H1 (cell line): Measurements from ENCODE around the gene ZNF565. TPM values are rescaled to one million over a fixed set of nuclear protein-coding genes. Genes with fewer than 3 reads are reported as not detected.

ENCODE experiments used
- CTCF ChIA-PET: fragments of 300-600 bp; sonication (Branson Sonifier 250); formaldehyde crosslinking; loops from one replicate; lab custom pipeline; 2021; ENCODE audit not compliant: partially characterized antibody; lab: Charles Lee
- POLR2A ChIA-PET: fragments of 300-600 bp; sonication (Branson Sonifier 250); formaldehyde crosslinking; loops from one replicate; lab custom pipeline; 2021; ENCODE audit warnings: inconsistent platforms; ENCODE audit not compliant: partially characterized antibody; lab: Charles Lee
- DNase-seq, 2 experiments: peaks; one replicate each; pipeline versions ENCODE4 v3.0.0 to v3.0.0-alpha.2; 2010 to 2022; ENCODE audit warnings: low spot score in 2 of 2, low read depth in 1 of 2, mixed read lengths in 1 of 2
- FAIRE-seq: peaks from 2 replicates; lab custom pipeline; 2011; peaks lifted over from hg19 to GRCh38; lab: Jason Lieb, UNC
- H2AFZ ChIP-seq: 2 replicates; pipeline ENCODE4 v1.8.1; 2012; ENCODE audit warnings: low read length, inconsistent platforms
- H2AK5ac ChIP-seq: 2 replicates; pipeline ENCODE4 v1.6.1; 2013; ENCODE audit warnings: low read depth, low read length
- H2BK120ac ChIP-seq: replicated peaks from 2 replicates; pipeline ENCODE3; 2013; ENCODE audit warnings: low read depth, low read length, inconsistent platforms
- H2BK12ac ChIP-seq: 2 replicates; pipeline ENCODE4 v1.6.1; 2013; ENCODE audit warnings: low read depth, low read length
- H2BK15ac ChIP-seq: 2 replicates; pipeline ENCODE4 v1.6.1; 2013; ENCODE audit warnings: low read length
- H2BK20ac ChIP-seq: 2 replicates; pipeline ENCODE4 v1.6.1; 2013; ENCODE audit warnings: low read length
- H2BK5ac ChIP-seq: 2 replicates; pipeline ENCODE4 v1.6.1; 2013; ENCODE audit warnings: low read depth, low read length
- H3K14ac ChIP-seq: 2 replicates; pipeline ENCODE4 v1.6.1; 2013; ENCODE audit warnings: inconsistent platforms; ENCODE audit not compliant: insufficient read length
- H3K18ac ChIP-seq: 2 replicates; pipeline ENCODE4 v1.6.1; 2013; ENCODE audit warnings: low read length; ENCODE audit errors: extremely low read depth
- H3K23ac ChIP-seq: 2 replicates; pipeline ENCODE4 v1.6.1; 2013; ENCODE audit warnings: inconsistent platforms; ENCODE audit not compliant: insufficient read length
- H3K23me2 ChIP-seq: 2 replicates; pipeline ENCODE4 v1.6.1; 2013; ENCODE audit warnings: low read depth, low read length
- H3K27ac ChIP-seq: 2 replicates; pipeline ENCODE4 v1.6.1; 2011; ENCODE audit warnings: low read depth, low read length, inconsistent platforms
- H3K27me3 ChIP-seq, 4 experiments: replicated peaks in 1 of 4; 1 replicate in 1 of 4; 2 replicates in 3 of 4; pipeline versions ENCODE4 v1.6.1 to v1.8.1; 2011 to 2013; ENCODE audit warnings: low read length in 3 of 4, mild to moderate bottlenecking in 3 of 4, inconsistent platforms in 2 of 4, mixed read lengths in 2 of 4, moderate library complexity in 1 of 4; ENCODE audit not compliant: control insufficient read depth in 3 of 4, insufficient read depth in 3 of 4; ENCODE audit errors: extremely low read depth in 1 of 4
- H3K36me3 ChIP-seq, 4 experiments: 2 replicates each; pipeline versions ENCODE4 v1.6.1 to v1.8.1; 2011 to 2013; ENCODE audit warnings: mild to moderate bottlenecking in 4 of 4, low read length in 3 of 4, moderate library complexity in 2 of 4, control low read depth in 1 of 4, inconsistent platforms in 1 of 4; ENCODE audit not compliant: insufficient read depth in 4 of 4, control insufficient read depth in 2 of 4
- H3K4ac ChIP-seq: replicated peaks from 2 replicates; pipeline ENCODE3; 2013; ENCODE audit warnings: low read length, low read depth, mixed read lengths, inconsistent platforms; ENCODE audit not compliant: insufficient read length
- H3K4me1 ChIP-seq, 4 experiments: replicated peaks in 1 of 4; 1 replicate in 1 of 4; 2 replicates in 3 of 4; pipeline versions ENCODE4 v1.6.1 to v1.8.1; 2011 to 2013; ENCODE audit warnings: low read length in 3 of 4, inconsistent platforms in 2 of 4, mixed read lengths in 1 of 4; ENCODE audit not compliant: insufficient read depth in 4 of 4, control insufficient read depth in 3 of 4
- H3K4me2 ChIP-seq, 2 experiments: 2 replicates each; pipeline versions ENCODE4 v1.6.1 to v1.8.1; 2011 to 2013; ENCODE audit warnings: low read depth in 2 of 2, low read length in 2 of 2, control low read depth in 1 of 2, inconsistent platforms in 1 of 2, mild to moderate bottlenecking in 1 of 2; ENCODE audit not compliant: insufficient read depth in 1 of 2
- H3K4me3 ChIP-seq, 4 experiments: fragments of 200-600, 300-600 bp in 1 of 4; sonication (generic), shearing (Covaris generic), sonication (Bioruptor Twin) in 1 of 4; 2 replicates each; pipeline versions ENCODE4 v1.5.1 to v1.8.1; 2011 to 2016; ENCODE audit warnings: low read length in 4 of 4, low read depth in 3 of 4, control low read depth in 2 of 4, inconsistent platforms in 2 of 4, mild to moderate bottlenecking in 2 of 4, mixed read lengths in 1 of 4, moderate library complexity in 1 of 4; ENCODE audit not compliant: insufficient read depth in 2 of 4; ENCODE audit errors: extremely low read depth in 1 of 4
- H3K56ac ChIP-seq: replicated peaks from 2 replicates; pipeline ENCODE3; 2013; ENCODE audit warnings: low read depth, mild to moderate bottlenecking, mixed read lengths, low read length, inconsistent platforms; ENCODE audit not compliant: insufficient read length
- H3K79me1 ChIP-seq: 2 replicates; pipeline ENCODE4 v1.6.1; 2013; ENCODE audit warnings: low read depth, low read length, control low read depth
- H3K79me2 ChIP-seq, 2 experiments: 2 replicates each; pipeline versions ENCODE4 v1.6.1 to v1.8.1; 2012 to 2013; ENCODE audit warnings: low read length in 2 of 2, mild to moderate bottlenecking in 2 of 2, inconsistent platforms in 1 of 2; ENCODE audit not compliant: insufficient read depth in 2 of 2, control insufficient read depth in 1 of 2
- H3K9ac ChIP-seq, 4 experiments: replicated peaks in 1 of 4; 1 replicate in 1 of 4; 2 replicates in 3 of 4; pipeline versions ENCODE4 v1.6.1 to v1.8.1; 2011 to 2013; ENCODE audit warnings: low read depth in 3 of 4, low read length in 3 of 4, control low read depth in 2 of 4, mild to moderate bottlenecking in 2 of 4, moderate library complexity in 2 of 4, inconsistent platforms in 1 of 4; ENCODE audit errors: extremely low read depth in 1 of 4
- H3K9me3 ChIP-seq, 2 experiments: 2 replicates each; pipeline versions ENCODE4 v1.6.1 to v1.8.1; 2012 to 2013; ENCODE audit warnings: mild to moderate bottlenecking in 2 of 2, moderate library complexity in 2 of 2, control low read depth in 1 of 2, inconsistent platforms in 1 of 2, low read depth in 1 of 2, low read length in 1 of 2, mixed read lengths in 1 of 2; ENCODE audit not compliant: insufficient read depth in 2 of 2
- H4K20me1 ChIP-seq, 2 experiments: replicated peaks in 1 of 2; 2 replicates each; pipeline versions ENCODE3 to v1.8.1; 2011 to 2013; ENCODE audit warnings: inconsistent platforms in 2 of 2, low read length in 2 of 2, mild to moderate bottlenecking in 1 of 2; ENCODE audit not compliant: insufficient read depth in 2 of 2, control insufficient read depth in 1 of 2
- H4K5ac ChIP-seq: 2 replicates; pipeline ENCODE4 v1.6.1; 2013; ENCODE audit warnings: low read length, low read depth, mixed read lengths, inconsistent platforms; ENCODE audit not compliant: insufficient read length
- H4K8ac ChIP-seq: 2 replicates; pipeline ENCODE4 v1.8.0; 2013; ENCODE audit warnings: mild to moderate bottlenecking, moderate library complexity, low read length, inconsistent platforms; ENCODE audit not compliant: insufficient read depth; ENCODE audit errors: extremely low read depth
- H4K91ac ChIP-seq: replicated peaks from 2 replicates; pipeline ENCODE3; 2013; ENCODE audit warnings: low read length, mixed read lengths, inconsistent platforms; ENCODE audit not compliant: insufficient read length
- EZH2 ChIP-seq: fragments of 200-600 bp; sonication (generic); IDR thresholded peaks from 2 replicates; pipeline ENCODE4 v1.7.1; 2012; ENCODE audit warnings: low read depth, mild to moderate bottlenecking, moderate library complexity, low read length, inconsistent platforms; ENCODE audit not compliant: severe bottlenecking
- FOSL1 ChIP-seq: IDR thresholded peaks from 2 replicates; pipeline ENCODE4 v1.6.1; 2011; ENCODE audit warnings: mild to moderate bottlenecking, low read depth, low read length, moderate library complexity; ENCODE audit not compliant: insufficient read depth
- GABPA ChIP-seq: IDR thresholded peaks from 2 replicates; pipeline ENCODE4 v1.6.1; 2011; ENCODE audit warnings: mild to moderate bottlenecking, low read length, moderate library complexity, borderline replicate concordance; ENCODE audit not compliant: insufficient read depth
- HDAC6 ChIP-seq: IDR thresholded peaks from one replicate; pipeline ENCODE4 v1.7.1; 2012; ENCODE audit warnings: low read depth, mild to moderate bottlenecking, inconsistent platforms, low read length, moderate library complexity
- NRF1 ChIP-seq: IDR thresholded peaks from 2 replicates; pipeline ENCODE4 v1.6.1; 2011; ENCODE audit warnings: mild to moderate bottlenecking, low read depth, low read length, improper control_type of control experiment
- POLR2A ChIP-seq, 2 experiments: IDR thresholded peaks; 1 replicate in 1 of 2; 2 replicates in 1 of 2; pipeline ENCODE4 v1.6.1; 2011; ENCODE audit warnings: low read depth in 2 of 2, low read length in 2 of 2, mild to moderate bottlenecking in 2 of 2; ENCODE audit errors: control extremely low read depth in 1 of 2
- SAP30 ChIP-seq: fragments of 300-600 bp; sonication (generic); IDR thresholded peaks from 2 replicates; pipeline ENCODE4 v1.7.1; 2012; ENCODE audit warnings: low read length, moderate library complexity, mild to moderate bottlenecking, inconsistent platforms; ENCODE audit not compliant: insufficient read depth, insufficient replicate concordance
- SIN3A ChIP-seq, 2 experiments: IDR thresholded peaks in 1 of 2; conservative IDR thresholded peaks in 1 of 2; 2 replicates each; pipeline ENCODE4 v1.6.1; 2011 to 2012; ENCODE audit warnings: low read length in 2 of 2, improper control_type of control experiment in 1 of 2, low read depth in 1 of 2, mild to moderate bottlenecking in 1 of 2
- TCF12 ChIP-seq: IDR thresholded peaks from 2 replicates; pipeline ENCODE4 v1.6.1; 2011; ENCODE audit warnings: low read depth, mild to moderate bottlenecking, low read length
- WGBS, 2 experiments: shearing (Covaris generic) in 1 of 2; methylation state at CpG; one replicate each; pipeline versions ENCODE4 v1.1.6 to v1.1.7; 2013 to 2015; ENCODE audit warnings: low lambda C conversion rate in 2 of 2, mixed read lengths in 2 of 2, inconsistent platforms in 1 of 2, low coverage in 1 of 2, missing lambda C conversion rate in 1 of 2; ENCODE audit not compliant: insufficient replicate concordance in 2 of 2, insufficient coverage in 1 of 2, insufficient read length in 1 of 2; ENCODE audit errors: extremely low coverage in 1 of 2, missing lambda C conversion rate in 1 of 2; 5-methylcytosine and 5-hydroxymethylcytosine counted together
- polyA plus RNA-seq, 7 experiments: library from polyadenylated mRNA; depleted of rRNA in 3 of 7; stranded (reverse) in 5 of 7; unstranded in 2 of 7; fragments of >200 nt in 5 of 7; fragments of 200-250 nt in 2 of 7; gene quantifications; 1 replicate in 5 of 7; 2 replicates in 1 of 7; 4 replicates in 1 of 7; pipeline versions ENCODE4 v1.2.1 to v1.2.3, GENCODE V29; 2011 to 2013; ENCODE audit warnings: missing spikeins in 2 of 7, mixed read lengths in 2 of 7
- total RNA-seq: library from RNA; stranded (reverse); fragmentation: NEBNext Ultra II Directional; extraction: Animal tissue kit (Norgen Biotek cat#: 25700); gene quantifications from 2 replicates; pipeline ENCODE4 v1.2.1, GENCODE V29; 2021
- TF ChIP-seq, protein P1 (sequence below): IDR thresholded peaks from 2 replicates; pipeline ENCODE4 v1.6.1; 2011; ENCODE audit warnings: low read depth, mild to moderate bottlenecking, low read length; ENCODE audit not compliant: insufficient read depth

The ZNF565 gene
- total and polyA plus RNA-seq, 2 of the 8 experiments (the other 6 are each of a cell fraction or from before 2014, with no cell fraction given) = 0.89 to 3.1 TPM

DNA sequence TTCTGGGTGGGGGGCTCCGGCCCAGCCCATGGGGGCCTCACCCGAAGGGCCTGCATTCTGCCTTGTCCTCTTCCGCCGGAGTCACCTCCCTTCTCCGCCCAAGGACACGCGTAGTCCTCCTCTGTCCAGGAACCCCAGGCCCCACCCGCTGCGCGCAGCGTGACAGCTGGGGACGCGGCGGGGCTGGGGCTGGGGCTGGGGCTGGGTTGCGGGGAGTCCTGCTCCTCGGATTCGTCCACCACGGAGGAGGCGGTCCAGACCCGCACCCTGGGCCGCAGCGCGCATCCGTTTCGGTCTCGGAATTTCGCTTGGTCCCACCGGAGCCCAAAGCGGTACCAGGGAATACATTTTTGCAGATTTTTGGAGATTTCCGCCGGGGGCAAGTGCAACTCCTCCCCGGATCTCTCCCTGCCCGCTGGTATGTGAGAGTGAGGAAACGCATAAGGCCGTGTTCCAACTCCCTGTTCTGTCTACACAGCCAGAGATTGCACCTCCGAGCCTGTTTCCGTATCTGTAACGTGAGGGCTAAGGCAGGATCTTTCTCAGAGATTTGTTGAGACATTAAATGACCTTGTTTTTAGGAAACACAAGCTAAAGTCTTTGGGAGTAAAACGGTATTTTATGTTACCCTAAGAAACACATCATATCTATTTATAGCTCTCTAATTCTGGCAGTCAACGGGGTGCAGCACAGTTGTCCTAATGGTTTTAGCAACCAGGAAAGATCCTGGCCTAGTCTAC is 61.9 kb downstream of the ZNF565 start, which contains the start of gene COX7A1:
Gene COX7A1 (minus strand): TSS at position 96 of the 740 bp plus-strand sequence. CDS start 40 bp downstream, at position 56.
- Histone ChIP-seq H3K56ac (no peak within 1 kb of the TSS), H3K23me2 (peaks cover 13% of the 10 kb centered on the region; the same call in 1 of the 2 replicates), H2BK120ac (no peak within 1 kb of the TSS), H3K79me1 (no peaks in the 10 kb centered on the region)
- no peak for TF ChIP-seq POLR2A (IDR thresholded peaks at IDR 0.05; ENCODE audit: control extremely low read depth in 1 of 2, low read depth in 2 of 2, low read length in 2 of 2)
- no peak for TF ChIP-seq NRF1
- no peak for TF ChIP-seq FOSL1
- TF ChIP-seq SAP30 = no peak
- TF ChIP-seq, protein P1, sequence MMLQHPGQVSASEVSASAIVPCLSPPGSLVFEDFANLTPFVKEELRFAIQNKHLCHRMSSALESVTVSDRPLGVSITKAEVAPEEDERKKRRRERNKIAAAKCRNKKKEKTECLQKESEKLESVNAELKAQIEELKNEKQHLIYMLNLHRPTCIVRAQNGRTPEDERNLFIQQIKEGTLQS = no peak
- TF ChIP-seq GABPA = no peak
- TF ChIP-seq TCF12 = no peak
- TF ChIP-seq HDAC6 = no peak
- no peak for TF ChIP-seq EZH2
- TF ChIP-seq SIN3A (conservative IDR thresholded peaks at IDR 0.05 in 1 of 2, IDR thresholded peaks at IDR 0.05 in 1 of 2; ENCODE audit: low read depth in 1 of 2, low read length in 2 of 2) = no peak
- TF ChIP-seq, all 59 proteins: peak for 0
- no peak within 1 kb of the TSS for H4K91ac ChIP-seq
- H3K18ac ChIP-seq = no peak within 1 kb of the TSS; the same call in 1 of the 2 replicates
- FAIRE-seq (no peak), DNase-seq (no peak)
- no peak within 1 kb of the TSS for H4K8ac ChIP-seq
- no peak within 1 kb of the TSS for H2BK20ac ChIP-seq
- no peak within 1 kb of the TSS; the same call in 1 of the 2 replicates for H2BK5ac ChIP-seq
- H3K4me1 ChIP-seq = peaks cover 0 to 5% (median 0%) of the 10 kb centered on the region in 4 experiments; a peak in 1 of 7 replicates
- H3K36me3 ChIP-seq = peaks cover 4 to 24% (median 7%) of the 10 kb centered on the region in 4 experiments; a peak in 5 of 8 replicates
- no peak within 1 kb of the TSS for H2AK5ac ChIP-seq
- H3K4me3 ChIP-seq = peak within 1 kb of the TSS; percentile 21 to 47 (median 38); a peak in 7 of 8 replicates
- ChIA-PET CTCF (interaction anchor here (0.6 to 2.9 kb wide), 5 partner anchors 8 to 577 kb away, joined by 3 to 17 read pairs (median 5); no protein-coding TSS in a partner anchor), POLR2A (interaction anchor here (0.7 to 4.2 kb wide), 13 partner anchors 9 to 154 kb away, joined by 3 to 29 read pairs (median 5); partner anchors contain the start of genes CAPNS1, ZNF146 and ZNF565)
- H2AFZ ChIP-seq = no peak within 1 kb of the TSS
- H3K27ac ChIP-seq = no peak within 1 kb of the TSS
- no peak within 1 kb of the TSS for H2BK12ac ChIP-seq
- peaks cover 0 to 8% of the 10 kb centered on the region in 2 experiments for H4K20me1 ChIP-seq
- H4K5ac ChIP-seq = no peak within 1 kb of the TSS
- H3K23ac ChIP-seq = no peak within 1 kb of the TSS
- H2BK15ac ChIP-seq = no peak within 1 kb of the TSS
- no peak within 1 kb of the TSS for H3K14ac ChIP-seq
- H3K27me3 ChIP-seq = no peaks in the 10 kb centered on the region
- H3K9me3 ChIP-seq = no peaks in the 10 kb centered on the region
- no peak within 1 kb of the TSS; a peak in 1 of 7 replicates for H3K9ac ChIP-seq
- no peaks in the 10 kb centered on the region for H3K79me2 ChIP-seq
- WGBS, 2 experiments = 72% methylated on average over 22 of the region's 40 CpGs; no CpG with 5 or more reads in 1 of the 2 experiments
- no peak within 1 kb of the TSS for H3K4ac ChIP-seq
- H3K4me2 ChIP-seq = peak within 1 kb of the TSS; percentile 58 to 97
